GM21381 (cell line): ENCODE results near the gene ZNF282.

Experiments used
- ATAC-seq: cut with Tn5 transposase; IDR thresholded peaks from one replicate; pipeline ENCODE4 v1.9.1; 2021; ENCODE audit warnings: mild to moderate bottlenecking, moderate library complexity; ENCODE audit not compliant: unreplicated experiment

Gene ZNF282

GRCh38 chr7:149188637-149189259 lies 6.6 kb upstream of the ZNF282 start:
- no peak for ATAC-seq

- no peak for ATAC-seq
Observed at GRCh38 chr7:149191851-149192250, 3.5 kb upstream of the ZNF282 start.

GRCh38 chr7:149194799-149195179 lies 557 bp upstream of the ZNF282 start:
- ATAC-seq: no peak

- no peak for ATAC-seq
Observed at GRCh38 chr7:149196151-149196704, 882 bp downstream of the ZNF282 start.

GRCh38 chr7:149196705-149197171 lies 1.4 kb downstream of the ZNF282 start:
- ATAC-seq: no peak

GRCh38 chr7:149197675-149198074 lies 2.3 kb downstream of the ZNF282 start:
- ATAC-seq: no peak

- no peak for ATAC-seq
Observed at GRCh38 chr7:149198161-149198816, 2.9 kb downstream of the ZNF282 start.

GRCh38 chr7:149199234-149199995 lies 4.1 kb downstream of the ZNF282 start:
- no peak for ATAC-seq

GRCh38 chr7:149202831-149203231 lies 7.5 kb downstream of the ZNF282 start:
- no peak for ATAC-seq

GRCh38 chr7:149205690-149206381 lies 10.5 kb downstream of the ZNF282 start:
- ATAC-seq: no peak

- ATAC-seq: no peak
Observed at GRCh38 chr7:149207324-149208035, 12.1 kb downstream of the ZNF282 start.

GRCh38 chr7:149209518-149210269 lies 14.3 kb downstream of the ZNF282 start:
- ATAC-seq: no peak

- no peak for ATAC-seq
Observed at GRCh38 chr7:149210551-149210950, 15.2 kb downstream of the ZNF282 start.

GRCh38 chr7:149214020-149214720 lies 18.8 kb downstream of the ZNF282 start:
- no peak for ATAC-seq

GRCh38 chr7:149216402-149216801 lies 21.1 kb downstream of the ZNF282 start:
- ATAC-seq: no peak

GRCh38 chr7:149217570-149217969 lies 22.2 kb downstream of the ZNF282 start:
- no peak for ATAC-seq

GRCh38 chr7:149218469-149219420 lies 23.4 kb downstream of the ZNF282 start:
- no peak for ATAC-seq

GRCh38 chr7:149220534-149220933 lies 25.2 kb downstream of the ZNF282 start:
- ATAC-seq: no peak
